BLaER1 (cell line): ENCODE data around the gene HIBCH.
"Not testable (repeated sequence)": the region's sequence is repeated elsewhere in the genome, so short reads cannot be mapped to it uniquely, and the experiment has no call there.

ENCODE experiments used
- H3K27ac ChIP-seq: shearing (Covaris generic); formaldehyde crosslinking; 2 replicates; pipeline ENCODE4 v1.8.1; 2022
- H3K27me3 ChIP-seq: shearing (Covaris generic); formaldehyde crosslinking; 2 replicates; pipeline ENCODE4 v1.8.1; 2022
- H3K36me3 ChIP-seq: shearing (Covaris generic); formaldehyde crosslinking; 2 replicates; pipeline ENCODE4 v1.8.1; 2022
- H3K4me1 ChIP-seq: shearing (Covaris generic); formaldehyde crosslinking; 2 replicates; pipeline ENCODE4 v1.8.1; 2022
- H3K4me2 ChIP-seq: shearing (Covaris generic); formaldehyde crosslinking; 2 replicates; pipeline ENCODE4 v1.8.1; 2022
- H3K4me3 ChIP-seq: shearing (Covaris generic); formaldehyde crosslinking; 2 replicates; pipeline ENCODE4 v1.8.1; 2022
- H3K9ac ChIP-seq: shearing (Covaris generic); formaldehyde crosslinking; 2 replicates; pipeline ENCODE4 v1.8.1; 2022
- H3K9me3 ChIP-seq: shearing (Covaris generic); formaldehyde crosslinking; 2 replicates; pipeline ENCODE4 v1.8.1; 2022
- H4K20me1 ChIP-seq: shearing (Covaris generic); formaldehyde crosslinking; 2 replicates; pipeline ENCODE4 v1.8.1; 2022
- Cebpa-rat ChIP-seq: shearing (Covaris generic); IDR thresholded peaks from 2 replicates; pipeline ENCODE4 v1.8.1; 2022

The HIBCH gene

GRCh38 chr2:190254063-190254850 is 65.4 kb downstream of the HIBCH start:
- H3K4me2 ChIP-seq: no peak overlapping the region
- TF ChIP-seq Cebpa-rat: no peak
- H3K9ac ChIP-seq: no peak overlapping the region
- no peak overlapping the region for H3K4me3 ChIP-seq
- H3K27me3 ChIP-seq: no peaks in the 10 kb centered on the region
- H3K36me3 ChIP-seq: peaks cover 58% of the 10 kb centered on the region
- no peaks in the 10 kb centered on the region for H3K4me1 ChIP-seq
- no peaks in the 10 kb centered on the region for H4K20me1 ChIP-seq
- no peak overlapping the region for H3K27ac ChIP-seq
- H3K9me3 ChIP-seq: peaks cover 15% of the 10 kb centered on the region

GRCh38 chr2:190250421-190250820 is 69.2 kb downstream of the HIBCH start:
- H3K27ac ChIP-seq: no peak overlapping the region
- H3K4me1 ChIP-seq: no peaks in the 10 kb centered on the region
- H4K20me1 ChIP-seq: no peaks in the 10 kb centered on the region
- no peak overlapping the region for H3K4me3 ChIP-seq
- H3K36me3 ChIP-seq: peaks cover 48% of the 10 kb centered on the region
- no peak overlapping the region for H3K4me2 ChIP-seq
- H3K27me3 ChIP-seq: no peaks in the 10 kb centered on the region
- no peak overlapping the region for H3K9ac ChIP-seq
- no peaks in the 10 kb centered on the region for H3K9me3 ChIP-seq
- TF ChIP-seq Cebpa-rat: no peak

GRCh38 chr2:190235551-190236075 is 84.0 kb downstream of the HIBCH start:
- no peaks in the 10 kb centered on the region; the same call in 1 of the 2 replicates for H3K9me3 ChIP-seq
- H3K4me3 ChIP-seq: no peak overlapping the region
- H3K4me2 ChIP-seq: no peak overlapping the region
- peaks cover 19% of the 10 kb centered on the region; the same call in 1 of the 2 replicates for H3K36me3 ChIP-seq
- no peak overlapping the region for H3K9ac ChIP-seq
- H3K27me3 ChIP-seq: no peaks in the 10 kb centered on the region
- H3K27ac ChIP-seq: no peak overlapping the region
- H4K20me1 ChIP-seq: no peaks in the 10 kb centered on the region
- H3K4me1 ChIP-seq: no peaks in the 10 kb centered on the region
- no peak for TF ChIP-seq Cebpa-rat

- H3K27ac ChIP-seq: no peak overlapping the region
- TF ChIP-seq Cebpa-rat: no peak
- no peak overlapping the region for H3K4me2 ChIP-seq
- no peaks in the 10 kb centered on the region for H4K20me1 ChIP-seq
- no peak overlapping the region for H3K4me3 ChIP-seq
- H3K9ac ChIP-seq: no peak overlapping the region
- peaks cover 19% of the 10 kb centered on the region; the same call in 1 of the 2 replicates for H3K36me3 ChIP-seq
- H3K9me3 ChIP-seq: no peaks in the 10 kb centered on the region; the same call in 1 of the 2 replicates
- H3K27me3 ChIP-seq: no peaks in the 10 kb centered on the region
- H3K4me1 ChIP-seq: no peaks in the 10 kb centered on the region
Measured at GRCh38 chr2:190235101-190235500, 84.5 kb downstream of the HIBCH start.

GRCh38 chr2:190223989-190224388 is 95.6 kb downstream of the HIBCH start:
- H3K4me1 ChIP-seq, H3K9me3 ChIP-seq, H3K9ac ChIP-seq, H4K20me1 ChIP-seq, H3K4me3 ChIP-seq, H3K27me3 ChIP-seq, H3K4me2 ChIP-seq, H3K27ac ChIP-seq: not testable (repeated sequence)
- peaks cover 31% of the 10 kb centered on the region for H3K36me3 ChIP-seq

- H3K9me3 ChIP-seq, H3K4me2 ChIP-seq, H3K9ac ChIP-seq, H3K27ac ChIP-seq, H4K20me1 ChIP-seq, H3K4me3 ChIP-seq, H3K27me3 ChIP-seq, H3K4me1 ChIP-seq: not testable (repeated sequence)
- H3K36me3 ChIP-seq: peaks cover 36% of the 10 kb centered on the region
Measured at GRCh38 chr2:190222745-190223144, 96.9 kb downstream of the HIBCH start.

GRCh38 chr2:190221429-190221828 is 98.2 kb downstream of the HIBCH start:
- Histone ChIP-seq H3K4me2 (no peak overlapping the region), H3K27ac (no peak overlapping the region), H4K20me1 (no peaks in the 10 kb centered on the region), H3K9ac (no peak overlapping the region), H3K36me3 (peaks cover 36% of the 10 kb centered on the region), H3K27me3 (no peaks in the 10 kb centered on the region), H3K9me3 (peaks cover 4% of the 10 kb centered on the region; the same call in 1 of the 2 replicates), H3K4me1 (peaks cover 16% of the 10 kb centered on the region), H3K4me3 (no peak overlapping the region)
- no peak for TF ChIP-seq Cebpa-rat

GRCh38 chr2:190219186-190219585 is 100.4 kb downstream of the HIBCH start:
- Histone ChIP-seq H3K9ac (no peak overlapping the region), H3K4me1 (peaks cover 16% of the 10 kb centered on the region), H3K36me3 (peaks cover 37% of the 10 kb centered on the region), H3K4me3 (no peak overlapping the region), H4K20me1 (no peaks in the 10 kb centered on the region), H3K9me3 (peaks cover 4% of the 10 kb centered on the region; the same call in 1 of the 2 replicates), H3K27me3 (no peaks in the 10 kb centered on the region), H3K4me2 (no peak overlapping the region), H3K27ac (no peak overlapping the region)
- TF ChIP-seq Cebpa-rat: no peak

GRCh38 chr2:190217616-190218015 is 102.0 kb downstream of the HIBCH start:
- Histone ChIP-seq H3K9ac (no peak overlapping the region), H4K20me1 (no peaks in the 10 kb centered on the region), H3K9me3 (no peaks in the 10 kb centered on the region), H3K27me3 (no peaks in the 10 kb centered on the region), H3K36me3 (peaks cover 32% of the 10 kb centered on the region), H3K27ac (no peak overlapping the region), H3K4me2 (no peak overlapping the region), H3K4me3 (no peak overlapping the region), H3K4me1 (peaks cover 16% of the 10 kb centered on the region)
- TF ChIP-seq Cebpa-rat: no peak

- TF ChIP-seq Cebpa-rat: no peak
- Histone ChIP-seq H4K20me1 (no peaks in the 10 kb centered on the region), H3K27ac (no peak overlapping the region), H3K36me3 (peaks cover 29% of the 10 kb centered on the region), H3K27me3 (no peaks in the 10 kb centered on the region), H3K9me3 (no peaks in the 10 kb centered on the region), H3K4me1 (peaks cover 16% of the 10 kb centered on the region), H3K4me2 (peak overlapping the region; percentile 29), H3K9ac (no peak overlapping the region), H3K4me3 (no peak overlapping the region)
Measured at GRCh38 chr2:190216829-190217228, 102.8 kb downstream of the HIBCH start.
